GM12873 (cell line): ENCODE data around the gene ATG4A.

ENCODE experiments used
- CTCF ChIP-seq: IDR thresholded peaks from 2 replicates; pipeline ENCODE4 v1.5.1; 2012; ENCODE audit warnings: low read depth, mild to moderate bottlenecking, moderate library complexity, low read length, control low read depth; ENCODE audit not compliant: insufficient read depth; ENCODE audit errors: missing control alignments

Gene ATG4A

GRCh38 chrX:108198420-108198819, 106.8 kb downstream of the ATG4A start:
- no peak for TF ChIP-seq CTCF

GRCh38 chrX:108199041-108199440, 107.5 kb downstream of the ATG4A start:
- TF ChIP-seq CTCF: no peak

GRCh38 chrX:108199691-108200090, 108.1 kb downstream of the ATG4A start:
- TF ChIP-seq CTCF: peak; percentile 75

GRCh38 chrX:108203540-108203939, 112.0 kb downstream of the ATG4A start:
- TF ChIP-seq CTCF: no peak
